GM18502 (cell line): Measurements from ENCODE around the gene GCSAM.

Source experiments
- ATAC-seq: cut with Tn5 transposase; IDR thresholded peaks from one replicate; pipeline ENCODE4 v1.9.1; 2021; ENCODE audit warnings: mild to moderate bottlenecking; ENCODE audit not compliant: unreplicated experiment, poor library complexity

Gene GCSAM

DNA sequence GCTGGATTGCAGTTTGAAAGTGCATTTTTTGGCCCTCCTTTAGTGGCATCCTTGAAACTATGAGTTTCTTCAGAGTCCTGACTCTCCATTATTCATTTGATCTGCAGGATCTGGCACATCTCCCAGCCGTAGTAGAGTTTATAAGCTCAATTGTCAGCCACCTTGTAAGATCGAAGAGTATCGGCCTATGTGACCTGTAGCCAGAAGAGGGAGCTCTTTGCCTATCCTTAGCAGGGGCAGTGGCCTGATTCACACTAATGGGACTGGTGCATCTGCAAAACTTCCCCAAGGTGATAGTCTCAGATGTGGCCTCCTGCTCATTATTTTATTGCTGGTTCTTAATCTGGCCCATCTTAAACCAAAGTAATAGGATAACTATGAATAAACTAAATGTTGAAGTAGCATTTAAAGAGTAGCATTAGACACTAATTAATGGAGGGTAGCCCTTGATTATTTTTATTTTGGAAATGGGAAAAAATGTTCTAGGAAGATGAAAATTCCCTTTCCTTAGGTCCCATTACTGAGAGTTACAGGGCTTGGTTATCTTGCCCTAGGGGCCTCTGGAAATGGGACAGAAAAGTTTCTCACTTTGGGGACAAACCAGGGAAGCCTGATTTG, 21.2 kb downstream of the GCSAM start:
- ATAC-seq, result peak; percentile 56

DNA sequence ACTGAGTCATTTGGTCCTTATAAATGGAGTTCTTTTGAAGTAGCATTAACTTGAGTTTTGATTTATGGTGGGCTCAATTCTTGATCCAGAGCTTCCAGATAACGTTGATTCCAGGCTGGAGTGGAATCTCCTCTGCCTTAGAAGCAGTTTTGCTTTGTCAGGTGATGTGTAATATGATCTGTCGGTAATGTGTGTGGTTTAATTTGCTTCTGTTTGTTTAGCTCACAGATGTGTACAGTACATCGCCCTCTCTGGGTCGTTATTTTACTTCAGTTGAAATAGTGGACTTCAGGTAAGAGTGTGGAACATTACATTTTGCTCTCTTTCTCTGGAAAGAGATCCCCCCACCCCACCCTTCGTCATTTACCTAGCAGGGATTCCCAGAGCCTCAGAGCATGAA, 23.7 kb downstream of the GCSAM start:
- ATAC-seq, result no peak

DNA sequence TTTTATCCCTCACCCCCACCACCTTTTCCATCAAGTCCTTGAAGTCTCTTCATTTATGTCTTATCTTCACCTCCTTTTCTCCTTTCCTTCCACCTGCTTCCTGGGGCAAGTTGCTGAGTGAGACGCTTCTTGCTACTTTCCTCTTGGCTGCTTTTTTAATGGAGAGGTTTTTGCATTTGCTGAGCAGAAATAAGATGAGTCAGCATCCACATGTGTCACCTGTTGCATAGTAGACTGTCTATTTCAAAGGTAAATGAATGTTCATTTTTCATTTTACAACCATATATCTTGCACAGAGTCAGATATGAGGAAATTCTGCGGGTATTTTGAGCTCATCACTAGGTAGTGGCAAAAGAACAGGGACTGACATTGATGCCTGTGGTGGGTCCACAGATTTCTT, 28.3 kb downstream of the GCSAM start:
- no peak for ATAC-seq

DNA sequence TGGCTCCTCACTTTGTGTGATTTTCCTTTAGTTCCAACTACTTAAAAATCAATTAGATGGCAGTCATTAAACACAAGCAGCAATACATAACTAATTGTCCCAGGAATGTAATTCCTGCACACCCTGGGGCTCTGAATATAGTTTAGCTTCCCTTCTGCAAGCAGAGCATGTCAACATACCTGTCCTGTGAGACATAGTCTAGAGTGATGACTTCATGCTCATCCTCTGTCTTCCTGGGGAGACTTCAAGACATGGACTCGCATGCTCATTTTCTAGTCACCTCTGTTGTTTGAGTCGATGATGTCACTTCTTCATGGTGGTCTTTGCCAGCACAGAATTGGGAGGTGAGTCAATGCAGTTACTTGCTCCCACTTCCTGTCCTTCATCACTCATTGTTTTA, 31.1 kb downstream of the GCSAM start:
- no peak for ATAC-seq

DNA sequence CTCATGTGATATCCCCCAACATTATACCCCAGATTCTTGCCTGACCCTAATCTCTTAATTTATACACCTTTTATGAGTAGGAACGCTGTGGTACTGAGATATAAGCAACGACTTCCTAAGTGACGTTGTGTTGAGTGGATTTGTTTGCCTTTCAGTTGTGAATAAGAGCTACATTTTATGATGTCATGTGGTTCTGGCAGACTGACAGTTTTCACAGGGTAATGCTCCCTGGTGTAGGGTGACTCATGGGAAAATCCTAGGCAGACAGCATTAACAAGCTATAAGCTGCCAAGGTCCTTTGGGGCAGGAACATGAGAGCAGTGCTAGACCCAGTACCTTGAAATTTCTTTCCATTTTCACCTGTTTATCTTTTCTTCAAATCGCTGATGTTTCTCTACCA, 35.7 kb downstream of the GCSAM start:
- peak; percentile 65 for ATAC-seq

DNA sequence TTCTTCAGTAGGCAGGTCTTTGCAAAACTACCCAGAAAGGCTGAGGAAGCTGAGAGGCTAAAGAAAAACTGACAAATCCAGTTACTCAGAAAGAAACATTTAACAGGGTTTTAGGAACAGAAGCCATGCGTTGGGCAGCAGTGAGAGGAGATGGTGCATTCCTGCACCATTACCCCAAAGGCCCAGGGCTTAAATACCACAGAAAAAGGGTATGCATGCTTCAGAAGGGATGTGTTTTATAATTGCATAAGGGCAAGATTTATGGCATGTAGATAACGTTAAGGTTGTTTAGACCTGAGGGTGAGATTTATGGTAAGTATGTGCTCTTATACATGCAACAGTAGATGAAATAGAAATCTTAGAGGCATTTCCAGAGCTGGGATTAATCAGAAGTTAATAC, 36.9 kb downstream of the GCSAM start:
- no peak for ATAC-seq

DNA sequence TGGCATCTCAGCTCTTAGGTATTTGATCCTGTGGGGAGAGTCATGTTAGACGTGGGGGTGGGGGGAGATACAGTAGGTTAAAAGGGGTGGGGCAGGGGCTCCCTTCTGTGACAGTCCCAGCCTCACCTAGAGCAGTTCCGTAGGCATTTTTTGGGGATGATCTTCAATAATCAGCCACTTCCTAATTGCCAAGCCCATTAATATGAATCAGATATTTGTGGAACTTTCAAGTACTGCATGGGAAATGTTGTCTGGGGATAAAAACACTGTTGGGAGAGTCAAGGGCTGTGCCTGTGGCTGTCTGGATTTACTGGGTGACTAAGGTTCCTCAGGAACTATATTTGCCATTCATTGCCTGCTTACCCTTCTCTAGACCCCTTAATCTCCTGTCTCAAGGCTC, 37.3 kb downstream of the GCSAM start:
- no peak for ATAC-seq

DNA sequence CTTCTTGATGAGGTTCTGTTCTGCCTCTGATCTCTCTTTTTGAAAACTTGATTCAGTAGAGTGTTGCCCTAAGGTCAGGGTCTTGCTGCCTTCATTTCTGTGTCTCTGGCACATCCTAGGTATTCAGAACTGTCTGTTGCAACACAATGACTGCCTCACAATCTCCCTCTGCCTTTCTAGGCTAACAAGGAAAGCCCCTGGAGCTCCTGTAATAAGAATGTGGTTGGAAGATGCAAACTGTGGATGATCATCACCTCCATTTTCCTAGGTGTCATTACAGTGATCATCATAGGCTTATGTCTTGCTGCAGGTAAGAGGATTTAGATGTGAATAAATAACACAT, 39.9 kb downstream of the GCSAM start:
- no peak for ATAC-seq

DNA sequence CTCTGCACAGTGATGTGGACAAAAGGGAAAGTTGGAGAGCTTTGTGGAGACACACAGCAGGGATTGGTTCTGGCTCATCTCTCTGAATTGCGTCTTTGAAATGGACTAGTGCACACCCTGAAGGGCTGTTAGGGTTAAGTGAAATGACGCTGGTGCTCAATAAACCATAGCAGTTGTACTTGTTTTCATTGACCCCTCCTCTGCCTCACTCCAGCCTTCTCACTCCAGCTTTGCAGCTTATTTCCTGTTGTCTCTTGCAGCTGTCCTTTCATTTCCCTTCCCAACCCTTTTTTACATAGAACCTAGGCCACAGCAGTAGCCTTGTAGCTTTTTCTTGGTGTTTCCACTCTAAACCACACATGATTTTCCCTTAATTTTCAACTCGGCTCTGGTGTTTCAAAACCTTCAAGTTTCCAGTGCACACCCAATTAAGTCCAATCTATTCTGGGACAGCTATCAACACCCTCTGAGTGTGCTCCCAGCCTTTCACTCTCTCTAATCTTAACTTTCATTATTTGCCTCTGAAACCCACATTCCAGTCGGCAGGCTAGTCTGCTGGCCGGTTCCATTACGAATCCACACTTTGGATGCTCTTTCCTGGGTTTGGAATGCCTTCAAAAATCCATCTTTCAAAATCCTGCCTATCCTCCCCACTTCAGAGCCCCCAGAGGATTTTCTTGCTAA, 40.4 kb downstream of the GCSAM start:
- ATAC-seq, result peak; percentile 42

DNA sequence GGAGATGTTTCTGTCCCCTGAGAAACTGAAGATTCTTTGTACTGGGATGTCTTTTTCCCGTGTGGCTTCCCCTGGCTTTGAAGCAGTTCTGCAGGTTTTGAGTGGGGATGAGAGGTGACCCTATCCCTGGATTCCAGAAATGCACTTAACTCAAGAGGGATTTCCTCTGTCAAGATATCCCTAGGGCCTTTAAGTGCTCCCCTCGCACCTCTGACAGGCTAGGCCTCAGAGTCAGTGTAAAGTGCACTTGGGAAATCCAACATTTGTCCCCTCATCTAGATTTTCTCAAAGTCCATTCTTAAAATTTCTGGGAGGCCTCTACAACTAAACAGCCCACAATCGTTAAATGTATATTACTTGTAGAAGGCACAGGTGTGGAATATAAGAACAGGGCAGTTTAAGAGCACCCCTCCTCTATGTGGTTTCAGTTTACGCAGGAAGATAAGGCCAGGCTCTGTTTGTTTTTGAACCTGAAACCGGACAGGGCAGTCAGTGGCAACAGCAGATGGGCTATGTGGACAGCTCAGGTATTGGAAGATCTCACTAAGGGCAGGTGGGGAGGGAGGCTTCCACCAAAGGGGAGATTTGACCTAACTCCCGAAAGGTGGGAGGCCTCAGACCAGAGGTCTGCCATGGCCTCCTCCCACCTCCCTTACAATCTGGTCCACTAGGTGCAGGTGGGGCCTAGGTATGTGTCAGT, 42.0 kb downstream of the GCSAM start:
- no peak for ATAC-seq

DNA sequence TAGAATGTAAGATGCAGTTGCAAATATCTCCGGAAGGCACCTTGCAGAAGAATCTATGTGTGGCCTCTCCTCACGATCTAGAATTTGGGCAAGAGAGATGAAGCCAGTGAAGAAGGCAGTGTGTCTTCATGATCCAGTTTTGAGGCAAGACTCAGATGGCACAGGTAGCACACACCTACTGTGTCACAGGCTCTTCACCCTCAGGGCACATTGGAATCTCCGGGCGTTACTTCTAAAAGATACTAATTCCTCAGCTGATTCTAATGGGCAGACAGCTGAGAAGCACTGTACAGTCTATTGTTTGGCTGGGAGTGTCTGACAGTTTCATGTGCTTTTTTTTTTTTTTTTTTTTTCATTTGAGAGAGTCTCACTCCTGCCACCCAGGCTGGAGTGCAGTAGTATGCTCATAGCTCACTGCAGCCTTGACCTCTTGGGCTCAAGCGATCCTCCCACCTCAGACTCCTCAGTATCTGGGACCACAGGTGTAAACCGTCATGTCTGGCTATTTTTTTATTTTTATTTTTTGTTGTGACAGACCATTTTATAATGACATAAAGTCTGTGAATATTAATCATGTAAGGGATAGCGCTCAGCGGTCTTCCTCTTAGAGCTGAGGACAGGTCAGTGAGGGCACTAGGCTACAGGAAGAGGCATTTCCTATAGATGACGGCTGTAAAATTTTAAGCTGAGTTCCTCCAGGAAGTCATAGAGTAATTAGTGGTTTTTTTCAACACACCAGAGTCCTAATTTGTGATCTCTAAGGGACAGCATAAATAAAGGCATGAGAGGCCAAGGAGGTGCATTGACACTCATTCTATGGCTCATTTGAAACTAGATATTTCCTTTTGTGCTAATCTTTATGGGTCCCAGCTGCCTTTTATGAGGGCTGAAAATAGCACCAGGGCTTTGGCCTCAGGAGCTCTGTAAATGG, 42.8 kb downstream of the GCSAM start:
- no peak for ATAC-seq

DNA sequence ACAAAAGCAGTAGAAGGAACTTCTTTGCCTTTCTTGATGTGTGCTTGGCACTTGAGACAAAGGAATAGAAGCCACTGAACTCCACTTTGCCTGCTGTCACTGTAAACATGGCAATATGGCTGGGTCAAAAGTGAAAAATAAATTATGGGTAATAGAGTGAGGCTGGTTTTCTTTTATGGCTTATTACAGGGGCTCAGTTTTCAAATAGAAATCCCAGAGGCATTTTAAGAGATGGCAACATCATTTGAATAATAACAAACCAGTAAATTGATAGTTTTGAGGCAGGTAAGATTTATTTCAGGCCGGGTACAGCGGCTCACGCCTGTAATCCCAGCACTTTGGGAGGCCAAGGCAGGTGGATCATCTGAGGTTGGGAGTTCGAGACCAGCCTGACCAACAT, 44.1 kb downstream of the GCSAM start:
- ATAC-seq, result no peak

DNA sequence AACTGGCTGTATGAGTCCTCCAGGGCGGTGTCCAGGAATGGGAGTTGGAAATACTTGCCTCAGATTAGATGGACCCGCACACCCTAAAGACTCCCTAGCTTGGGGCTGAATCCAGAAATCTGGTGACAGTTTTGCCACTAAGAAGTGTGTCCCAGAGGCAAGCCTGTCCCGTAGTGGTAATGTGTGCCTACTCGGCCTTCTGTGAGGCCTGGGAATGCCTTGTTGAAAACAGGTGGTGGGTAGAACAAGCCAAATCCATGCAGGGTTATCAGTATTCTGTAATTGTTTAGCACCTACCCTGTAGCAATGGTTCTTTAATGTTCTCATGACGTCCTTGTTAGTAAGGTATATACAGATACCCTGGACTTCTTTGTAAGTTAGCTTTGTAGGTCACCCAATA, 45.3 kb downstream of the GCSAM start:
- ATAC-seq, result no peak

DNA sequence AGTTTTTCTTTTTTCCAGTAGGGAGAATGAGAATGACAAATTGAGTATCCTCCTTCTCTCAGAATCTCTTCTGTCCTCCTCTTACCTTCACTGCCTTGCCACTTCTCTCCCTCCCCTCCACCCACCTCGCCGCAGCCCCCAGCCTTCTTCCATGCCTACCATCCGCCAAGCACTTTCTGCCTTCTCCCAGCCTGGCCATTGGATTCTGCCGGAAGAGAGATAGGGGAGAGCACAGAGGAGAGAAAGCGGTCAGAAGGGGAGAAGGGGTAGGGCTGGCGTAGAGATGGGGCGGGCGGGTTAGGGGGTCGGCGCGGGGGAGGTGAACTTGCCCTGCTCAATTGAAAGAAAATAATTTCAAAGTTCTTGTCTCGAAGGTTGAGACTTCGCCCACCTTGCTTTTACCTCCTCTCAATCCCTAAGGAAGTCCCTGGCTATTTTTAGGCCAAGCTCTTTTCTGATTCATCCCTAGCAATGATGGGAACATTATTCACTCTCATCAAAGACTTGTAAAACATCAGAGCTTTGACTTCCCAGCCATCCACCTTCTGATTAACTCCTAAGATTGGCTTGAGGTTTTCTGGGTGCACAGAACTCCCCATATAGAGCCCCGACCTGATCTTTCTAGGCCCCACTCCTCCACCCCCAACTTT, 46.0 kb downstream of the GCSAM start:
- no peak for ATAC-seq

DNA sequence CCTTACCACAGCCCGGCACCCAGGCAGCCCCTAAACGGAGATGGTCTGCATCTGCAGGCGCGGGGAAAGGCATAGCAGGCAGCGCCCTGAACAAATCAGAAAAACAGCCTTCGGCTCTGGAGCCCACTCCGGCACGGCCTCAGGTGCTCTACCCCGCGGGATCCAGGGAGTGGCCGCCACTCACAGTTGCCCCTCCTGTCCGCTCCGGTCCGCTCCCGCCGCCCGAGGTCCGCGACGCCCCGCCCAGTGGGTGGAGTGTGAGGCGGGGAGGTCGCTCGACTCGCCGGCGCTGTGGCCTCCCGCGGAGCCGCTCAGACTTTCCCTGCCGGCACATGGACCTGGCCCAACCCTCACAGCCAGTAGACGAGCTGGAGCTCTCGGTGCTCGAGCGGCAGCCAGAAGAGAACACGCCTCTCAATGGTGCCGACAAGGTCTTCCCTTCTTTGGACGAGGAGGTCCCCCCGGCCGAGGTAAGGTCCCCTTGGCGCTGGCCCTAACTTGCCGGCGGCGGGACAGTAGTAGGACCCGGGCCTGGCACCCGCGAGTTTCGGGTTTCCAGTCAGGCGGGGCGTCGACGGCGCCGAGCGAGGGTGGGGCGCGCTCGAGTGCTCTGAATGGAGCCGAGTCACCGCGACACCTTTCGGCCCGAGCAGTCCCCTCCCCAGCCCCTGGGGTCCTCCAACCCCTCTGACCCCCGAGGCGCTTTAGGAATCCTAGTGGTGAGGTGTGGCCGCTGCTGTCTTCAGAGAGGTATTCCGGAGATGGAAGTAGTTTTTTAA, 46.8 kb downstream of the GCSAM start, which contains the start of gene C3orf52:
C3orf52 (plus strand) TSS at position 314 of the 779 bp plus-strand sequence; CDS start at position 333, 19 bp downstream.
- peak; percentile 90 for ATAC-seq

DNA sequence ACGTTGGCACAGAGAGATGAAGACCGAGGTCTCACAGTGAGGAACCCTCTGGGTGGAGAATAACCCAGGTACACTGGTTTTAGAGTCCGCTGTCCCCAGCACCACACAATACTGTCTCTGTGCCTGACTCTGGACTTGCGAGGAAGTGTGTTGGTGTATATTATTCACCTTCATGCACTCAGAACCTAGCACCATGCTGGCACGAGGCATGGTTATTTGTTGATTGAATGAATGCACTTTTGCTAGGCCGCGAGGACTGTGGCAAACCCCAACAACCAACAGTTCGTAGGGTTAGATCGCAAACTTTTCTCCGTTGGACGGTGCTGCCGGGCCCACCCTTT, 47.3 kb downstream of the GCSAM start:
- no peak for ATAC-seq

DNA sequence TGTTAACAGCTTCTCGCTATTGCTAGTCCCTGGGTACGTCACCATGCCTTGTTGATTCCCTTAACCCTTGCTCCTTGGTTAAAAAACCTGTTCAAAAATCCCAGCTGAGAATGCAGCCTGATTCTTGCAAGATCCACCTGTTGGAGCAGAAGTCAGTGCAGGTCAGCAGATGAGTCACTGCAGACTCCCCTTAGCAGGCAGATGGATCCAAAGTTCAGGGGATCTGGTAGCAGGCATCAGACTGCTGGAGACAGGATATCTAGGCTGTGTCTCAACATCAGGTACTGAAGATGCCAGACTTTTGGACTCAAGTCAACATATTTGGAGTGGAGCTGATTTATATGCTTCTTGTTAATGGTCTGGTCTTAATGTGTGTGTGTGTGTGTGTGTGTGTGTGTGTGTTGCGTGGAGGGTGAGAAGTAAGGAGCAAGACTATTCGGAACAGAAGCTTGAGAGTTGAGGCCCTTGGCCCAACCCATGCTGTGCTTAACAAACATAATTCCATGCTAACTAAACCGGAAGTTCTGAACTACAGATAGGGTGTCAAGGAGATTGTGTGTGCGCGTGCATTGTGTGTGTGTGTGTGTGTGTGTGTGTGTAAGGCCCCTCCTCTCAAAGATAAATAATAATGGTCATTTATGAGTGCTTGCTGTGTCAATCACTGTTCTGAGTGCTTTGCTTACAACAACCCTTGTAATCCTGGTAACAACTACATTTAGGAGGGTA, 47.9 kb downstream of the GCSAM start:
- no peak for ATAC-seq

DNA sequence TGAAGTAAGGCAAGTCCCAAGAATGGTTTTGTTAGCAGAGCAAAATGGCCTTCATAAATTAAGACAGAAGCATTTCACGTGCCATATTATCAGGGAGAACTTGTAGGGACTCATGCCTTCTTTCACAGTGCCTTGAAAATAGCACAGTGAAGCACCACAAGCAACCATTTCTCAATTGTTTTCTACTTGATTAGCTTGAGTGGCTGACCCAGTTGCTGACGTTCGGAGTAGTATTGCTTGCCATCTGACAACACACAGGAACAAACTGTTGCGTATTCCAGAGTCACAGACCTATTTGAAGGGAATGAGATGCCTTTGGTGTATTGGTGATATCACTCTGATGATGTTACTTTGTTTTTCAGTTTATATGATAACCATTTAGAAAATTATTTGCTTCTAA, 49.8 kb downstream of the GCSAM start:
- no peak for ATAC-seq
